ENCODE measurements around the gene COL3A1. TPM values are rescaled to one million over a fixed set of nuclear protein-coding genes. Genes with fewer than 3 reads are reported as not detected.

The COL3A1 gene
- total RNA-seq, 3 donors from 2014 or later, result 68.2 to 321 (median 299) TPM

GRCh38 chr2:189048189-189048588, 74.0 kb downstream of the COL3A1 start:
- ATAC-seq (no peak), DNase-seq (no peak)
- intact Hi-C loops (cut with DNase I, micrococcal nuclease), result no loop called here
- H3K9me3 ChIP-seq, result no peaks in the 10 kb centered on the region
- no peaks in the 10 kb centered on the region for H3K4me1 ChIP-seq (ENCODE audit: low read depth)
- H3K36me3 ChIP-seq (ENCODE audit: low read depth), result no peaks in the 10 kb centered on the region
- TF ChIP-seq CTCF (IDR thresholded peaks at IDR 0.05), result no peak
- no peak overlapping the region for H3K4me3 ChIP-seq

- Histone ChIP-seq H3K36me3 (ENCODE audit: low read depth) (no peaks in the 10 kb centered on the region), H3K4me3 (no peak overlapping the region), H3K9me3 (no peaks in the 10 kb centered on the region), H3K4me1 (ENCODE audit: low read depth) (no peaks in the 10 kb centered on the region)
- intact Hi-C loops (cut with DNase I, micrococcal nuclease), result no loop called here
- TF ChIP-seq CTCF (IDR thresholded peaks at IDR 0.05), result no peak
- ATAC-seq, result no peak
- no peak for DNase-seq
Measured at GRCh38 chr2:189049709-189050164, 75.6 kb downstream of the COL3A1 start.

- TF ChIP-seq CTCF (IDR thresholded peaks at IDR 0.05), result no peak
- Histone ChIP-seq H3K36me3 (ENCODE audit: low read depth) (no peaks in the 10 kb centered on the region), H3K4me3 (no peak overlapping the region), H3K4me1 (ENCODE audit: low read depth) (no peaks in the 10 kb centered on the region), H3K9me3 (no peaks in the 10 kb centered on the region)
- ATAC-seq, result no peak
- intact Hi-C loops (cut with DNase I, micrococcal nuclease), result no loop called here
- DNase-seq, result no peak
Measured at GRCh38 chr2:189050165-189050712, 76.1 kb downstream of the COL3A1 start.

GRCh38 chr2:189056200-189057106, 82.3 kb downstream of the COL3A1 start:
- Histone ChIP-seq H3K4me3 (no peak overlapping the region), H3K9me3 (no peaks in the 10 kb centered on the region), H3K36me3 (ENCODE audit: low read depth) (no peaks in the 10 kb centered on the region), H3K4me1 (ENCODE audit: low read depth) (no peaks in the 10 kb centered on the region)
- no peak for ATAC-seq
- intact Hi-C loops (cut with DNase I, micrococcal nuclease), result no loop called here
- DNase-seq, result no peak
- no peak for TF ChIP-seq CTCF (IDR thresholded peaks at IDR 0.05)

- TF ChIP-seq CTCF (IDR thresholded peaks at IDR 0.05), result no peak
- no peaks in the 10 kb centered on the region for H3K4me1 ChIP-seq (ENCODE audit: low read depth)
- no peak for ATAC-seq
- intact Hi-C loops (cut with DNase I, micrococcal nuclease), result no loop called here
- no peaks in the 10 kb centered on the region for H3K36me3 ChIP-seq (ENCODE audit: low read depth)
- no peaks in the 10 kb centered on the region for H3K9me3 ChIP-seq
- DNase-seq, result no peak
- H3K4me3 ChIP-seq, result no peak overlapping the region
Measured at GRCh38 chr2:189057316-189057715, 83.1 kb downstream of the COL3A1 start.

All from mucosa of descending colon (tissue), 3 donors.